GM13976 (cell line): ENCODE data around the gene HOXB2.

Source experiments
- DNase-seq: peaks from one replicate; pipeline ENCODE4 v3.0.0; 2012; ENCODE audit warnings: low spot score
- CTCF ChIP-seq: IDR thresholded peaks from 2 replicates; pipeline ENCODE4 v1.5.1; 2012; ENCODE audit warnings: borderline replicate concordance, mild to moderate bottlenecking; ENCODE audit not compliant: insufficient read depth; ENCODE audit errors: extremely low read depth, missing control alignments, control extremely low read depth
- in situ Hi-C: fragments of 300-500 bp; cut with MboI; formaldehyde crosslinking; loops from one replicate; pipeline ENCODE4 v1.12.0; 2022; ENCODE audit warnings: low sequenced_read_pairs, mixed read lengths, inconsistent platforms; ENCODE audit not compliant: unreplicated experiment

HOXB2 gene

GRCh38 chr17:48578616-48579470, 33.9 kb upstream of the HOXB2 start:
- in situ Hi-C loops = no loop called here

GRCh38 chr17:48577946-48578615, 33.2 kb upstream of the HOXB2 start, which contains the start of gene HOXB4:
TSS of gene HOXB4 (minus strand) at chr17:48578350. CDS start at chr17:48578319, 31 bp downstream.
- in situ Hi-C loops = no loop called here
- DNase-seq = peak; percentile 82
- TF ChIP-seq CTCF = no peak

More at GRCh38 chr17:48578616-48579470, 33.9 kb upstream of the HOXB2 start:
- DNase-seq = no peak
- no peak for TF ChIP-seq CTCF

DNA sequence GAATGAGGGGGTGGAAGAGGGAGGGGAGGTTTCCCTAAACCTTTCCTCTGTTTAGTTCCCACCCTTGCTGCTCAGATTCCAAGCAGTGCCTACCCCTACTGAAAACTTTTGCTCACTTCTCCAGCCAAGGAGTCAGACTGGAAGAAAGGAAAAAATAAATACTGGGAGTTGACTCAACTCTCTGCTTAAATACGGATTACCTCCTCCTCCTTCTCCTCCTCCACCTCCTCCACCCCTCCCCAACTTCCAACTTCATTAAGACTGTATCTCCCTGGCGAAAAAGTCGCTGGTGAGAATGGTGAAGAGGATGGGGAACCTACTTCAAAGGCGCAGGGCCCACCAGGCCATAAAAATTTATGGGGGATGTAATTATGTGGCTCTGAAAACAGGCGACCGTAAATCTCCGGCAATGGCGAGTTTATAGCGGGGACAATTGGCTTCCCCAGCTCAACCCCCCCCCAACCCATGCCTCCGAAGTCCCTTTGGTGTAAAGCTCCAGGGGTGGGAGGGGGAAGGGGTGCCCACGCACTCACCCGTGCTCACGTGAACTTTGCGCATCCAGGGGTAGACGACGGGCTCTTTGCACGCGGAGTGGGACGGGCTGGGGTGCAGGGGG, 32.5 kb upstream of the HOXB2 start:
- DNase-seq = peak; percentile 54
- TF ChIP-seq CTCF = no peak
- in situ Hi-C loops = no loop called here

GRCh38 chr17:48576479-48577309, 31.8 kb upstream of the HOXB2 start:
- no peak for TF ChIP-seq CTCF

GRCh38 chr17:48575673-48576478, 31.0 kb upstream of the HOXB2 start:
- no peak for DNase-seq
- in situ Hi-C loops = no loop called here
- TF ChIP-seq CTCF = no peak

More at GRCh38 chr17:48576479-48577309, 31.8 kb upstream of the HOXB2 start:
- in situ Hi-C loops = no loop called here
- DNase-seq = no peak
